ENCODE measurements around the gene C20orf204. TPM values are rescaled to one million over a fixed set of nuclear protein-coding genes. Genes with fewer than 3 reads are reported as not detected.

C20orf204 gene
- polyA plus RNA-seq, 1 donor from 2014 or later, result 6.0 TPM

DNA sequence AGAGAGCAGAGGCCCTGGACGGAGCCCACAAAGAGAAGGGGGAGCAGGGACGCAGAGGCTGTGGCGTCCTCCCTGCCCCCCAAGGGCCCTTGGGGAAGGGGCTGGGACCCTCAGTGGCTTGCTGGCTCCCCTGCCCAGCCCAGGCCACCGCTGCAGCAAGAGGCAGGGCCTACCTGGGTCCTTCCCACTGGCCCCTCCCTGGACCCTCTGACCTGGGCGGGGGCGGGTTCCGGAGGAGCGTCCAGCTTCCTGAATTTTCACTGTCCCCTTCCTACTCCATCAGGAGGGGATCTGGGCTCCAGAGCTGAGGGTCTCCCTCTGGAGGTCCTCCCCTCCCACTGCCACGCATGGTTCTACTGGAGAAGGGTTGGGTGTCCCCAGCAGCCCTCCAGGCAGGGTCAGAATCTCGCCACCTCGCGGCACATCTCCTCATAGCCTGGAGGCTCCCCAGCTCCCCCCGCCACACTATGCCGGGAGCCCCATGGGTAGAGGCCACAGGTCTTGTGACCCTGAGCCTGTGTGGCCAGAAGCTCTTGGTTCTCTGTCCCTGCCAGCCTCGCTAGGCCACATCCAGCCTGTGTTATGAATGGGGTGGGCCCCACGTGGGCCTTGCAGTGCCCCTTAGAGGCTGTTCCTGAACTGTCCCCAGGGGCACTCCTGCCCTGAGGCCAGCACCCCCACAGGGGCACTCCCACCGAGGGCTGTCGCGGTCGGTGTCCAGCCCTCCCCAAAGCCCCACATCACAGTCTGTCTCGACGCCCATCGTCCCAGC is 14.5 kb downstream of the C20orf204 start:
- Histone ChIP-seq H3K9ac (ENCODE audit: low read length) (no peak overlapping the region), H3F3A (ENCODE audit: insufficient read depth, low read length, poor library complexity, severe bottlenecking) (no peaks in the 10 kb centered on the region), H3K4me3 (ENCODE audit: low read length) (no peak overlapping the region), H3K9me3 (ENCODE audit: low read length) (no peaks in the 10 kb centered on the region), H3K9me2 (ENCODE audit: insufficient read depth, low read length) (no peaks in the 10 kb centered on the region), H3K27me3 (ENCODE audit: insufficient read depth, low read depth, low read length) (peaks cover 63% of the 10 kb centered on the region), H3K4me2 (ENCODE audit: low read length) (no peak overlapping the region), H3K27ac (ENCODE audit: low read length) (no peak overlapping the region), H3K36me3 (ENCODE audit: insufficient read depth, low read length) (no peaks in the 10 kb centered on the region), H4K20me1 (ENCODE audit: insufficient read depth) (no peaks in the 10 kb centered on the region), H2AFZ (ENCODE audit: low read depth, low read length) (no peak overlapping the region), H3K79me2 (replicated peaks; ENCODE audit: insufficient read depth, low read length) (no peaks in the 10 kb centered on the region)
- TF ChIP-seq EZH2 (IDR thresholded peaks at IDR 0.05; ENCODE audit: borderline replicate concordance, insufficient read depth, low read length, poor library complexity, severe bottlenecking) (no peak), EP300 (conservative IDR thresholded peaks at IDR 0.05; ENCODE audit: poor library complexity, severe bottlenecking) (no peak), POLR2AphosphoS5 (IDR thresholded peaks at IDR 0.05) (no peak), TAF1 (IDR thresholded peaks at IDR 0.05; ENCODE audit: low read depth) (no peak), RAD21 (conservative IDR thresholded peaks at IDR 0.05) (no peak), SMC3 (conservative IDR thresholded peaks at IDR 0.05; ENCODE audit: poor library complexity) (no peak), MXI1 (conservative IDR thresholded peaks at IDR 0.05; ENCODE audit: poor library complexity, severe bottlenecking) (no peak)
- TF ChIP-seq, protein P1, sequence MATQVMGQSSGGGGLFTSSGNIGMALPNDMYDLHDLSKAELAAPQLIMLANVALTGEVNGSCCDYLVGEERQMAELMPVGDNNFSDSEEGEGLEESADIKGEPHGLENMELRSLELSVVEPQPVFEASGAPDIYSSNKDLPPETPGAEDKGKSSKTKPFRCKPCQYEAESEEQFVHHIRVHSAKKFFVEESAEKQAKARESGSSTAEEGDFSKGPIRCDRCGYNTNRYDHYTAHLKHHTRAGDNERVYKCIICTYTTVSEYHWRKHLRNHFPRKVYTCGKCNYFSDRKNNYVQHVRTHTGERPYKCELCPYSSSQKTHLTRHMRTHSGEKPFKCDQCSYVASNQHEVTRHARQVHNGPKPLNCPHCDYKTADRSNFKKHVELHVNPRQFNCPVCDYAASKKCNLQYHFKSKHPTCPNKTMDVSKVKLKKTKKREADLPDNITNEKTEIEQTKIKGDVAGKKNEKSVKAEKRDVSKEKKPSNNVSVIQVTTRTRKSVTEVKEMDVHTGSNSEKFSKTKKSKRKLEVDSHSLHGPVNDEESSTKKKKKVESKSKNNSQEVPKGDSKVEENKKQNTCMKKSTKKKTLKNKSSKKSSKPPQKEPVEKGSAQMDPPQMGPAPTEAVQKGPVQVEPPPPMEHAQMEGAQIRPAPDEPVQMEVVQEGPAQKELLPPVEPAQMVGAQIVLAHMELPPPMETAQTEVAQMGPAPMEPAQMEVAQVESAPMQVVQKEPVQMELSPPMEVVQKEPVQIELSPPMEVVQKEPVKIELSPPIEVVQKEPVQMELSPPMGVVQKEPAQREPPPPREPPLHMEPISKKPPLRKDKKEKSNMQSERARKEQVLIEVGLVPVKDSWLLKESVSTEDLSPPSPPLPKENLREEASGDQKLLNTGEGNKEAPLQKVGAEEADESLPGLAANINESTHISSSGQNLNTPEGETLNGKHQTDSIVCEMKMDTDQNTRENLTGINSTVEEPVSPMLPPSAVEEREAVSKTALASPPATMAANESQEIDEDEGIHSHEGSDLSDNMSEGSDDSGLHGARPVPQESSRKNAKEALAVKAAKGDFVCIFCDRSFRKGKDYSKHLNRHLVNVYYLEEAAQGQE (IDR thresholded peaks at IDR 0.05; ENCODE audit: borderline replicate concordance), result no peak
- TF ChIP-seq, protein P2, sequence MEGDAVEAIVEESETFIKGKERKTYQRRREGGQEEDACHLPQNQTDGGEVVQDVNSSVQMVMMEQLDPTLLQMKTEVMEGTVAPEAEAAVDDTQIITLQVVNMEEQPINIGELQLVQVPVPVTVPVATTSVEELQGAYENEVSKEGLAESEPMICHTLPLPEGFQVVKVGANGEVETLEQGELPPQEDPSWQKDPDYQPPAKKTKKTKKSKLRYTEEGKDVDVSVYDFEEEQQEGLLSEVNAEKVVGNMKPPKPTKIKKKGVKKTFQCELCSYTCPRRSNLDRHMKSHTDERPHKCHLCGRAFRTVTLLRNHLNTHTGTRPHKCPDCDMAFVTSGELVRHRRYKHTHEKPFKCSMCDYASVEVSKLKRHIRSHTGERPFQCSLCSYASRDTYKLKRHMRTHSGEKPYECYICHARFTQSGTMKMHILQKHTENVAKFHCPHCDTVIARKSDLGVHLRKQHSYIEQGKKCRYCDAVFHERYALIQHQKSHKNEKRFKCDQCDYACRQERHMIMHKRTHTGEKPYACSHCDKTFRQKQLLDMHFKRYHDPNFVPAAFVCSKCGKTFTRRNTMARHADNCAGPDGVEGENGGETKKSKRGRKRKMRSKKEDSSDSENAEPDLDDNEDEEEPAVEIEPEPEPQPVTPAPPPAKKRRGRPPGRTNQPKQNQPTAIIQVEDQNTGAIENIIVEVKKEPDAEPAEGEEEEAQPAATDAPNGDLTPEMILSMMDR (IDR thresholded peaks at IDR 0.05; ENCODE audit: poor library complexity, severe bottlenecking), result no peak

DNA sequence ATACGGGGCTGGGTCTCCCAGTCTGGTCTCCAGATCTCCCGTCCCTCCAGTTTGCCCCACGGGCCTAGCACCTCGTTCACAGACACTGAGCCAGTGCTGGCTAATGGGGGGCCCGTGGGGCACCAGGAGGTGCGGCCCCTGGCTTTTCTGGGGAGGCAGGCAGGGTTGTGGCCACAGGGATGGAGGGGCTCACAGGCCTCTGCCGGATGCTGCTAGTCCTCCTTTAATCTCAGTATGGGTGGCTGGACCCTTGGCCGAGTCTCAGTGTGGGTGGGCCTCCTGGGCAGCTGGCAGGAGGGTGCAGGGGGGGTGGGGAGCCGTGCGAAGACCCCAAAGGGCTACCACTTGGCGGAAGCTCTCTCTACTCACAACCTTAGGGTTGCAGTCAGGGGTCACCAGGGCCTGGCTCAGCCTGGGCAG is 15.1 kb downstream of the C20orf204 start:
- H3K27me3 ChIP-seq (ENCODE audit: insufficient read depth, low read depth, low read length), result peaks cover 57% of the 10 kb centered on the region
- H3K27ac ChIP-seq (ENCODE audit: low read length), result no peak overlapping the region

More for the DNA sequence above, 15.1 kb downstream of the C20orf204 start:
- H3K4me2 ChIP-seq (ENCODE audit: low read length), result no peak overlapping the region
- TF ChIP-seq MXI1 (conservative IDR thresholded peaks at IDR 0.05; ENCODE audit: poor library complexity, severe bottlenecking) (no peak), EZH2 (IDR thresholded peaks at IDR 0.05; ENCODE audit: borderline replicate concordance, insufficient read depth, low read length, poor library complexity, severe bottlenecking) (no peak), POLR2AphosphoS5 (IDR thresholded peaks at IDR 0.05) (no peak), TAF1 (IDR thresholded peaks at IDR 0.05; ENCODE audit: low read depth) (no peak), RAD21 (conservative IDR thresholded peaks at IDR 0.05) (no peak), EP300 (conservative IDR thresholded peaks at IDR 0.05; ENCODE audit: poor library complexity, severe bottlenecking) (no peak), SMC3 (conservative IDR thresholded peaks at IDR 0.05; ENCODE audit: poor library complexity) (no peak)
- TF ChIP-seq, protein P1 (IDR thresholded peaks at IDR 0.05; ENCODE audit: borderline replicate concordance), result no peak
- TF ChIP-seq, protein P2 (IDR thresholded peaks at IDR 0.05; ENCODE audit: poor library complexity, severe bottlenecking), result no peak
- H3K36me3 ChIP-seq (ENCODE audit: insufficient read depth, low read length), result no peaks in the 10 kb centered on the region
- H4K20me1 ChIP-seq (ENCODE audit: insufficient read depth), result no peaks in the 10 kb centered on the region
- no peak overlapping the region for H3K4me3 ChIP-seq (ENCODE audit: low read length)
- H3K79me2 ChIP-seq (replicated peaks; ENCODE audit: insufficient read depth, low read length), result no peaks in the 10 kb centered on the region
- no peaks in the 10 kb centered on the region for H3F3A ChIP-seq (ENCODE audit: insufficient read depth, low read length, poor library complexity, severe bottlenecking)
- H2AFZ ChIP-seq (ENCODE audit: low read depth, low read length), result no peak overlapping the region
- no peaks in the 10 kb centered on the region for H3K9me3 ChIP-seq (ENCODE audit: low read length)
- no peaks in the 10 kb centered on the region for H3K9me2 ChIP-seq (ENCODE audit: insufficient read depth, low read length)
- no peak overlapping the region for H3K9ac ChIP-seq (ENCODE audit: low read length)

All from neural cell (in vitro differentiated cells).